C1 segment of cervical spinal cord (tissue), 14 donors: Measurements from ENCODE around the gene CHSY1.

ENCODE experiments used
- DNase-seq, 14 donors: peaks; one replicate each; lab custom pipeline; 2025; lab: John Stamatoyannopoulos, UW

Gene CHSY1

GRCh38 chr15:101171954-101172353 lies 79.9 kb downstream of the CHSY1 start:
- DNase-seq = no peak

- DNase-seq = no peak
These were observed 81.1 kb downstream of the CHSY1 start for GRCh38 chr15:101170568-101171350.

GRCh38 chr15:101169495-101170071 lies 82.3 kb downstream of the CHSY1 start:
- DNase-seq = no peak

- DNase-seq = peak in 1 of 14 donors; percentile 4
These were observed 82.9 kb downstream of the CHSY1 start for GRCh38 chr15:101168898-101169494.

- no peak for DNase-seq
These were observed 83.4 kb downstream of the CHSY1 start for GRCh38 chr15:101168463-101168824.

- DNase-seq = peak in 6 of 14 donors; percentile 23 to 65 (median 45)
These were observed 83.9 kb downstream of the CHSY1 start for GRCh38 chr15:101167753-101168462.

- DNase-seq = no peak
These were observed 84.5 kb downstream of the CHSY1 start for GRCh38 chr15:101167411-101167752.

DNA sequence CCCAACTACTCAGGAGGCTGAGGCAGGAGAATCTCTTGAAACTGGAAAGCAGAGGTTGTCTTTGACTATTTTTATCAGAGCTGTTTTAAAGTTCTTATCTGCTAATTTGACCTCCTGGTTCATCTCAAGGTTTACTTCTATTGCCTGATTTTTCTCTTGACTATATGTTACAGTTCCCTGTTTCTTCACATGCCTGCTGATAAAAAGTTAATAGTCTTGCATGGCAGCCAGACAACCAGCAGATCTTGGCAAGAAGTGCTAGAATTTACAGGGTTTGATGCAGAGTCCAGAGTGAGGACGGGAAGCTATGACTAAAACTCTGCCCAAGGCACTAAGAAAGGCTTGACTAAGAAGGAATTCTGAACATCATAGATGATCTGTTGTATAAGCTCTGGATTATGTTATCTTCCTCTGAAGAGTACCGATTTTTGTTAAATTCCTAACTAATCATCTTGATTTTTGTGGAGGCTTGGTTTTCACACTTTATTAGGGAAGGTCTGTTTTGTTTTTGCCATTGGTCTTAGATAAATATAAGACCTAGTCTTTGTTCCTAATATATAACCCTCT lies 85.9 kb downstream of the CHSY1 start:
- DNase-seq = no peak

DNA sequence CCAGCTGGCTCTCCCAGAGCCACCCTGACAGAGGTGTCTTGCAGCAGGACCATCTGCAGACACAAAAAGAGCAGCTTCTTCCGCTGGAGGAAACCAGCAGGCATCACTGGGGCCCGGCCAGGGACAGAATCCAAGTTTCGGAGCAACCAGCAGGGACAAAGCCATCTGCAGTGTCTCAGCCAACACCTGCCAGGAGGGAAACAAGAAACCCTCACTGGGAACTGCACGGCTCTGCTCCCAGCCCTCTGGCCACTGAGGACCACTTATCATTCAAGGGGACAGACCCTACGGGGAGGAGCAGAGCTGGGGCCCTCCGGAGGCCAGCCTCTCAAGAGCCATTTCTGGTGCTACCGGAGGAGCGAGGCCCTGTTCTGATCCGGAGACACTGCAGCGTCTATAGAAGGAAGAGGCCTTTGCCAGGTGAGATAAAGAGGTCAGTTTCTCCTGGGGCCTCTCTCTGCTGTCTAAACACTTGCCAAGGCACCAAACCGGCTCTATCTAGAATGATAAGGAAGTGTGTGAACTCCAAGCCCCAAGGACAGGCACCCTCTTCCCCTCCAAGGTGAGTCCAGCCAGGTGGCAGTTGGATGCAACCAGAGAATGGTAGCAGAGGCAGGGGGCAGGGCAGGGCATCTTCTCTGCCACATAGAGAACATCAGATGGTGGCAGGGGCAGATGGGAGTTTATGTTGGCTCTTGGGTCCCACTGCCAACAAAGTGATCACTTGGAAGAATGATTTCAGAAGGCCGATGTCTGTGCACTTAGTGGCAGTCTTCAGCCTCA lies 89.0 kb downstream of the CHSY1 start:
- DNase-seq = peak in 7 of 14 donors; percentile 4 to 88 (median 37)

- no peak for DNase-seq
These were observed 90.2 kb downstream of the CHSY1 start for GRCh38 chr15:101161656-101162055.

GRCh38 chr15:101159936-101160815 lies 91.7 kb downstream of the CHSY1 start:
- no peak for DNase-seq

DNA sequence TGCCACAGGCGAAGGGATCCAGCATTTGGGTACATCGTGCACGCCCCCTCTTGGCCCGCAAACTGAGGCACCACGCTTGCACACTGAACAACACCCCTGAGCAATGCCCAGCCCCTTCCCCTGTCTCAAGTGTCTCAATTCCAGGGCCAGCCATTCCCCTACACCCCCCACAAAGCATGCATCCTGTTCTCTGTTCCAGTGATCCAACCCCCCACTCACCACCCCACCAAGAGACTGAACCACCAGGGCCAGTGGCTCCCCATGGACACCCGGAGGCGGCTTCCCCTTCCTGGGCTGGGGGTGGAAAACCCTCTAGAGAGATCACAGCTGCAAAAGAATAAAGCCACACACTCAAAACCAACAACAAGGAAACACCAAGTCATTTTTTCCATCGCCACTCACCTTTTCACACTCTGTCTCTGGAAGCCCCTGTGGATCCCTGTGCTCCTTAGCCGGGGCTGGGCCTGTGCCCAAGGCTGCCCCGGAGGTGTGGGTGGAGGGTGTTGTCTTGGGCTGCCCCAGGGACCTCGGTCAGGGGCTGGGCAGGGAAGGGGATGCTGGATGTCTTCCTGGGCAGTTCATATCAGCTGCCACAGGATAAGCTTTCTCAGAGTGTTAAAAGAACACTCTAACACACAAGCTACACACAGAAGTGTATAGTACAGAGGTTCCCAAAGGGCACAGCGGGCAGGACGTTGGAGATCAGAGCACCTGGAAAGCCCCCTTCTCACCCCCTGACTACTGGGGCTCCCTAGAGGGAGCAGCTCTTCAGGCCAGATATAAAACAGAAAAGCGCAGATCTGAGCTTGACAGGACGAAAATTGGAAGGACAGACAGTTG lies 92.5 kb downstream of the CHSY1 start:
- no peak for DNase-seq

- no peak for DNase-seq
These were observed 93.4 kb downstream of the CHSY1 start for GRCh38 chr15:101158166-101159095.

DNA sequence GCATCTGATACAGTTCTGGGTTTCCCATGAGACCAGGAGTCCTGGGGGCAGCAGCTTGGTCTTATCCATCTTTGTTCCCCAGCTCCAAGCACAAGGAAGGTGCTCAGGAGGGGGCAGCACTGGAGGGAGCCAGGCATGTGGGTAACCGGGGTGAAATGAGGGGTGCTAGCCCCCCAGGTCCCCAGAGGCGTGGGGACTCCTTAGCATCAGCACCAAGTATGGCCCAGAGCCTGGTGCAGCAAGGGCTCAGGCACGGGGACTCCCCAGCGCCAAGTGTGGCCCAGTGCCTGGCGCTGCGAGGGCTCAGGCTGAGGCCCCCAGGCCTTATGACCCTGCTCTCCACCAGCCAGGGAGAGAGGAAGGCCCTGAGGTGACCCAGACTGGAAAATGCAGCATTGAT lies 94.1 kb downstream of the CHSY1 start:
- DNase-seq = no peak

- no peak for DNase-seq
These were observed 95.2 kb downstream of the CHSY1 start for GRCh38 chr15:101156509-101157159.

GRCh38 chr15:101156061-101156460 lies 95.8 kb downstream of the CHSY1 start:
- DNase-seq = no peak

- no peak for DNase-seq
These were observed 97.8 kb downstream of the CHSY1 start for GRCh38 chr15:101153801-101154656.
